ENCODE measurements around the gene FNDC3A. TPM values are rescaled to one million over a fixed set of nuclear protein-coding genes. Genes with fewer than 3 reads are reported as not detected.

The FNDC3A gene
- polyA plus RNA-seq, 1 of the 3 experiments (the other 2 are of a cell fraction), result 27.7 TPM

- POLR2A ChIA-PET, result no interaction called here
- no peaks in the 10 kb centered on the region for H3K9me3 ChIP-seq
- 84% methylated on average over 2 of the region's 2 CpGs for WGBS (ENCODE audit: low lambda C conversion rate)
- no peaks in the 10 kb centered on the region for H3K9me2 ChIP-seq
- no peak for DNase-seq
- no peak overlapping the region for H3K9ac ChIP-seq
- no peak overlapping the region for H2AFZ ChIP-seq (ENCODE audit: low read depth)
- H3K4me3 ChIP-seq (ENCODE audit: low read depth in 2 of 2, low read length in 1 of 2), result no peak overlapping the region
- CTCF ChIA-PET, result no interaction called here
- no peaks in the 10 kb centered on the region for H3K27me3 ChIP-seq (ENCODE audit: insufficient read depth)
- TF ChIP-seq CTCF (IDR thresholded peaks at IDR 0.05) (no peak), FOXM1 (IDR thresholded peaks at IDR 0.05; ENCODE audit: low read depth) (no peak), TEAD4 (IDR thresholded peaks at IDR 0.05; ENCODE audit: borderline replicate concordance, insufficient read depth) (no peak), GABPA (IDR thresholded peaks at IDR 0.05; ENCODE audit: low read depth) (no peak), RFX5 (IDR thresholded peaks at IDR 0.05; ENCODE audit: low read length) (no peak), SMC3 (IDR thresholded peaks at IDR 0.05; ENCODE audit: low read depth, low read length) (no peak), SIN3A (IDR thresholded peaks at IDR 0.05; ENCODE audit: borderline replicate concordance, low read depth, low read length) (no peak), NRF1 (IDR thresholded peaks at IDR 0.05; ENCODE audit: low read depth, low read length) (no peak), CHD2 (IDR thresholded peaks at IDR 0.05; ENCODE audit: low read length, partially characterized antibody) (no peak), TCF12 (IDR thresholded peaks at IDR 0.05) (no peak), YY1 (IDR thresholded peaks at IDR 0.05; ENCODE audit: low read depth) (no peak), RCOR1 (IDR thresholded peaks at IDR 0.05; ENCODE audit: low read length) (no peak), EZH2phosphoT487 (IDR thresholded peaks at IDR 0.05; ENCODE audit: borderline replicate concordance, low read depth) (no peak), FOXJ3 (CRISPR knock-in tag; IDR thresholded peaks at IDR 0.05) (no peak), JUND (IDR thresholded peaks at IDR 0.05) (no peak), GATA2 (CRISPR knock-in tag; IDR thresholded peaks at IDR 0.05) (no peak), FOSL2 (IDR thresholded peaks at IDR 0.05; ENCODE audit: borderline replicate concordance, low read depth) (no peak), RXRA (IDR thresholded peaks at IDR 0.05; ENCODE audit: borderline replicate concordance, low read depth) (no peak), USF2 (IDR thresholded peaks at IDR 0.05; ENCODE audit: borderline replicate concordance, low read depth, low read length) (no peak)
- TF ChIP-seq, protein P1, sequence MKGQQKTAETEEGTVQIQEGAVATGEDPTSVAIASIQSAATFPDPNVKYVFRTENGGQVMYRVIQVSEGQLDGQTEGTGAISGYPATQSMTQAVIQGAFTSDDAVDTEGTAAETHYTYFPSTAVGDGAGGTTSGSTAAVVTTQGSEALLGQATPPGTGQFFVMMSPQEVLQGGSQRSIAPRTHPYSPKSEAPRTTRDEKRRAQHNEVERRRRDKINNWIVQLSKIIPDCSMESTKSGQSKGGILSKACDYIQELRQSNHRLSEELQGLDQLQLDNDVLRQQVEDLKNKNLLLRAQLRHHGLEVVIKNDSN (IDR thresholded peaks at IDR 0.05; ENCODE audit: borderline replicate concordance, low read depth), result no peak
- H4K20me1 ChIP-seq (ENCODE audit: insufficient read depth), result no peaks in the 10 kb centered on the region
- H3K4me1 ChIP-seq (ENCODE audit: control insufficient read depth in 1 of 2, insufficient read depth in 2 of 2, low read depth in 1 of 2, low read length in 1 of 2), result no peaks in the 10 kb centered on the region
- no peaks in the 10 kb centered on the region for H3K36me3 ChIP-seq (replicated peaks in 1 of 2; ENCODE audit: control insufficient read depth in 1 of 2, insufficient read depth in 2 of 2, low read length in 1 of 2)
- no peaks in the 10 kb centered on the region for H3F3A ChIP-seq (replicated peaks; ENCODE audit: insufficient read depth)
- H3K4me2 ChIP-seq, result no peak overlapping the region
- H3K27ac ChIP-seq (ENCODE audit: low read depth in 2 of 2, low read length in 1 of 2), result no peak overlapping the region
- H3K79me2 ChIP-seq (ENCODE audit: insufficient read depth), result no peaks in the 10 kb centered on the region
Observed at GRCh38 chr13:48939728-48940127, 36.0 kb upstream of the FNDC3A start.

All from SK-N-SH (cell line).